NAMALWA (cell line): ENCODE measurements around the gene RAD50.
"Not testable (repeated sequence)": the region's sequence is repeated elsewhere in the genome, so short reads cannot be mapped to it uniquely, and the experiment has no call there.

ENCODE experiments used
- DNase-seq: peaks from one replicate; pipeline ENCODE4 v3.0.0-alpha.2; 2015; ENCODE audit warnings: low spot score

Gene RAD50

GRCh38 chr5:132557478-132558172 lies 848 bp downstream of the RAD50 start:
- no peak for DNase-seq

GRCh38 chr5:132559383-132560060 lies 2.7 kb downstream of the RAD50 start:
- DNase-seq: no peak

- no peak for DNase-seq
These were observed 4.8 kb downstream of the RAD50 start for GRCh38 chr5:132561601-132562000.

GRCh38 chr5:132564555-132564954 lies 7.8 kb downstream of the RAD50 start:
- DNase-seq: not testable (repeated sequence)

GRCh38 chr5:132566657-132567056 lies 9.9 kb downstream of the RAD50 start:
- DNase-seq: no peak

GRCh38 chr5:132576123-132576522 lies 19.3 kb downstream of the RAD50 start:
- DNase-seq: no peak

GRCh38 chr5:132584560-132584959 lies 27.8 kb downstream of the RAD50 start:
- not testable (repeated sequence) for DNase-seq

- no peak for DNase-seq
These were observed 29.3 kb downstream of the RAD50 start for GRCh38 chr5:132586063-132586462.

GRCh38 chr5:132589467-132589866 lies 32.7 kb downstream of the RAD50 start:
- no peak for DNase-seq

GRCh38 chr5:132591145-132591544 lies 34.4 kb downstream of the RAD50 start:
- DNase-seq: peak; percentile 20

- no peak for DNase-seq
These were observed 35.7 kb downstream of the RAD50 start for GRCh38 chr5:132592521-132592920.

GRCh38 chr5:132594170-132594569 lies 37.4 kb downstream of the RAD50 start:
- no peak for DNase-seq

GRCh38 chr5:132595624-132596023 lies 38.8 kb downstream of the RAD50 start:
- no peak for DNase-seq

GRCh38 chr5:132601071-132601728 lies 44.4 kb downstream of the RAD50 start:
- DNase-seq: no peak

GRCh38 chr5:132607095-132607494 lies 50.3 kb downstream of the RAD50 start:
- DNase-seq: no peak

GRCh38 chr5:132608107-132608506 lies 51.3 kb downstream of the RAD50 start:
- no peak for DNase-seq

GRCh38 chr5:132611965-132612364 lies 55.2 kb downstream of the RAD50 start:
- no peak for DNase-seq

- no peak for DNase-seq
These were observed 56.1 kb downstream of the RAD50 start for GRCh38 chr5:132612846-132613245.

GRCh38 chr5:132621699-132622098 lies 64.9 kb downstream of the RAD50 start:
- DNase-seq: no peak

- no peak for DNase-seq
These were observed 65.8 kb downstream of the RAD50 start for GRCh38 chr5:132622608-132623007.

GRCh38 chr5:132627470-132627869 lies 70.7 kb downstream of the RAD50 start:
- no peak for DNase-seq

- DNase-seq: no peak
These were observed 72.0 kb downstream of the RAD50 start for GRCh38 chr5:132628814-132629213.

- no peak for DNase-seq
These were observed 72.6 kb downstream of the RAD50 start for GRCh38 chr5:132629230-132629944.
